B cell (primary cell): ENCODE measurements around the gene FNDC10. TPM values are rescaled to one million over a fixed set of nuclear protein-coding genes. Genes with fewer than 3 reads are reported as not detected.

Experiments
- ATAC-seq: fragments of 200-7000 bp; cut with Tn5 transposase; one replicate; pipeline ENCODE4 v1.10.0; 2021; ENCODE audit warnings: low read depth, mild to moderate bottlenecking, moderate number of reproducible peaks, moderate library complexity
- CTCF ChIA-PET: fragments of 350-600 bp; sonication (Branson Sonifier 250); formaldehyde crosslinking; loops from one replicate; lab custom pipeline; 2021; ENCODE audit warnings: antibody characterized with exemption, inconsistent platforms; lab: Charles Lee
- POLR2A ChIA-PET: fragments of 350-600 bp; sonication (Branson Sonifier 250); formaldehyde crosslinking; loops from one replicate; lab custom pipeline; 2021; ENCODE audit warnings: antibody characterized with exemption; lab: Charles Lee
- DNase-seq: peaks from one replicate; pipeline ENCODE4 v3.0.0; 2013
- H2AFZ ChIP-seq: 2 replicates; pipeline ENCODE4 v1.6.1; 2012; ENCODE audit warnings: mild to moderate bottlenecking, low read depth, low read length; ENCODE audit not compliant: insufficient read depth, poor library complexity, severe bottlenecking
- H3K27ac ChIP-seq, 2 donors: 1 replicate in 1 of 2; 2 replicates in 1 of 2; pipeline ENCODE4 v1.5.1; 2012 to 2013; ENCODE audit warnings: low read length in 2 of 2, mild to moderate bottlenecking in 2 of 2, moderate library complexity in 1 of 2
- H3K27me3 ChIP-seq, 4 experiments: fragments of 200-600 bp in 1 of 4; sonication (generic) in 1 of 4; replicated peaks in 1 of 4; 1 replicate in 2 of 4; 2 replicates in 2 of 4; pipeline versions ENCODE4 v1.6.1 to v1.7.0; 2013 to 2016; ENCODE audit warnings: low read length in 3 of 4, mild to moderate bottlenecking in 2 of 4, mixed read lengths in 1 of 4, moderate library complexity in 1 of 4; ENCODE audit not compliant: insufficient read depth in 4 of 4, control insufficient read depth in 3 of 4; ENCODE audit errors: control extremely low read depth in 1 of 4
- H3K36me3 ChIP-seq, 2 experiments: replicated peaks in 1 of 2; 1 replicate in 1 of 2; 2 replicates in 1 of 2; pipeline versions ENCODE4 v1.6.1 to v1.7.1; 2013; ENCODE audit warnings: low read length in 1 of 2; ENCODE audit not compliant: insufficient read depth in 2 of 2, control insufficient read depth in 1 of 2; ENCODE audit errors: control extremely low read depth in 1 of 2, extremely low read depth in 1 of 2
- H3K4me1 ChIP-seq, 2 donors: fragments of 200-600 bp in 1 of 2; sonication (generic) in 1 of 2; 1 replicate in 1 of 2; 2 replicates in 1 of 2; pipeline versions ENCODE4 v1.5.1 to v1.6.1; 2013 to 2017; ENCODE audit warnings: low read length in 2 of 2; ENCODE audit not compliant: control insufficient read depth in 2 of 2, insufficient read depth in 2 of 2
- H3K4me2 ChIP-seq: replicated peaks from 2 replicates; pipeline ENCODE3; 2012; ENCODE audit warnings: mild to moderate bottlenecking, low read depth, low read length; ENCODE audit not compliant: poor library complexity, severe bottlenecking
- H3K4me3 ChIP-seq, 5 experiments: fragments of 200-600 bp in 1 of 5; sonication (generic) in 1 of 5; 1 replicate in 3 of 5; 2 replicates in 2 of 5; pipeline versions ENCODE4 v1.5.1 to v1.7.0; 2011 to 2016; ENCODE audit warnings: low read length in 4 of 5, mild to moderate bottlenecking in 4 of 5, low read depth in 2 of 5, control low read depth in 1 of 5, moderate library complexity in 1 of 5; ENCODE audit not compliant: insufficient read depth in 1 of 5; ENCODE audit errors: control extremely low read depth in 1 of 5, extremely low read depth in 1 of 5
- H3K79me2 ChIP-seq: fragments of 200-600 bp; sonication (generic); one replicate; pipeline ENCODE4 v1.6.0; 2016; ENCODE audit warnings: low read length; ENCODE audit not compliant: control insufficient read depth, insufficient read depth
- H3K9ac ChIP-seq: fragments of 200-600 bp; sonication (generic); 2 replicates; pipeline ENCODE4 v1.6.1; 2017; ENCODE audit warnings: mild to moderate bottlenecking, low read length, moderate library complexity
- H3K9me3 ChIP-seq, 3 donors: one replicate each; pipeline versions ENCODE4 v1.6.1 to v1.7.1; 2013; ENCODE audit warnings: low read length in 2 of 3; ENCODE audit not compliant: control insufficient read depth in 2 of 3, insufficient read depth in 1 of 3; ENCODE audit errors: control extremely low read depth in 1 of 3
- H4K20me1 ChIP-seq: 2 replicates; pipeline ENCODE4 v1.6.0; 2012; ENCODE audit warnings: mild to moderate bottlenecking, low read length; ENCODE audit not compliant: insufficient read depth, control insufficient read depth, poor library complexity, severe bottlenecking
- H3K27ac Mint-ChIP-seq: one replicate; pipeline ENCODE4 v1.8.0; 2021; ENCODE audit warnings: mixed read lengths
- H3K27me3 Mint-ChIP-seq: one replicate; pipeline ENCODE4 v1.8.0; 2021; ENCODE audit warnings: mixed read lengths
- H3K4me1 Mint-ChIP-seq: one replicate; pipeline ENCODE4 v1.8.0; 2021; ENCODE audit warnings: mixed read lengths
- H3K4me3 Mint-ChIP-seq: one replicate; pipeline ENCODE4 v1.8.0; 2021; ENCODE audit warnings: mixed read lengths
- H3K9me3 Mint-ChIP-seq: one replicate; pipeline ENCODE4 v1.8.0; 2022; ENCODE audit warnings: mixed read lengths; ENCODE audit not compliant: insufficient read depth
- CTCF ChIP-seq: fragments of 200-600 bp; IDR thresholded peaks from one replicate; pipeline ENCODE4 v1.8.0; 2022; ENCODE audit warnings: antibody characterized with exemption, mild to moderate bottlenecking
- EZH2 ChIP-seq: IDR thresholded peaks from 2 replicates; pipeline ENCODE4 v1.6.1; 2012; ENCODE audit warnings: borderline replicate concordance, low read depth, mild to moderate bottlenecking, moderate library complexity, low read length; ENCODE audit not compliant: insufficient read depth, poor library complexity, severe bottlenecking
- WGBS: methylation state at CpG from one replicate; pipeline ENCODE4 v1.1.5; 2013; ENCODE audit warnings: missing lambda C conversion rate; ENCODE audit not compliant: insufficient coverage; 5-methylcytosine and 5-hydroxymethylcytosine counted together
- intact Hi-C: fragments of 100-400 bp; cut with micrococcal nuclease; formaldehyde crosslinking; loops from one replicate; pipeline ENCODE4 v1.10.0; 2022
- polyA plus RNA-seq: library from polyadenylated mRNA; depleted of rRNA; stranded (reverse); fragments of >200 nt; gene quantifications from 2 replicates; pipeline ENCODE4 v1.2.3, GENCODE V29; 2012
- total RNA-seq, 2 donors: library from RNA; stranded (reverse); fragments of 120-200 nt in 1 of 2; gene quantifications; 1 replicate in 1 of 2; 2 replicates in 1 of 2; pipeline versions ENCODE4 v1.2.3 to v1.2.4, GENCODE V29; 2013 to 2022

FNDC10 gene
- total and polyA plus RNA-seq, 2 donors (not counting 1 experiment from before 2014, with no cell fraction given), result 1.4 TPM

GRCh38 chr1:1610796-1611195 lies 10.9 kb upstream of the FNDC10 start:
- intact Hi-C loops, result no loop called here
- peaks cover 6% of the 10 kb centered on the region for H4K20me1 ChIP-seq
- H3K4me3 Mint-ChIP-seq, result no peak overlapping the region
- no peak overlapping the region for H3K27ac ChIP-seq
- TF ChIP-seq EZH2 (no peak), CTCF (no peak)
- POLR2A ChIA-PET, result no interaction called here
- no peaks in the 10 kb centered on the region for H3K9me3 ChIP-seq
- H3K9me3 Mint-ChIP-seq, result no peaks in the 10 kb centered on the region
- CTCF ChIA-PET, result no interaction called here
- H3K27me3 Mint-ChIP-seq, result no peaks in the 10 kb centered on the region
- no peaks in the 10 kb centered on the region for H3K27me3 ChIP-seq
- no peak for ATAC-seq
- no peak overlapping the region for H2AFZ ChIP-seq
- H3K79me2 ChIP-seq, result peaks cover 15% of the 10 kb centered on the region
- peaks cover 29% of the 10 kb centered on the region for H3K4me1 Mint-ChIP-seq
- H3K36me3 ChIP-seq, result no peaks in the 10 kb centered on the region
- H3K4me1 ChIP-seq, result peaks cover 20 to 25% of the 10 kb centered on the region in 2 donors
- H3K9ac ChIP-seq, result no peak overlapping the region
- H3K27ac Mint-ChIP-seq, result no peak overlapping the region
- DNase-seq, result no peak
- H3K4me3 ChIP-seq, result no peak overlapping the region
- WGBS, result 95% methylated on average over 9 of the region's 9 CpGs
- no peak overlapping the region for H3K4me2 ChIP-seq

GRCh38 chr1:1609822-1610485 lies 10.0 kb upstream of the FNDC10 start:
- no peaks in the 10 kb centered on the region for H3K27me3 Mint-ChIP-seq
- ChIA-PET CTCF (interaction anchor here (0.5 kb wide), 1 partner anchor 286 kb away, joined by 3 read pairs; no protein-coding TSS in a partner anchor), POLR2A (interaction anchor here (0.7 kb wide), 1 partner anchor 38 kb away, joined by 3 read pairs; no protein-coding TSS in a partner anchor)
- intact Hi-C loops, result no loop called here
- no peak overlapping the region for H3K27ac Mint-ChIP-seq
- DNase-seq (no peak), ATAC-seq (no peak)
- Histone ChIP-seq H3K27me3 (no peaks in the 10 kb centered on the region), H3K36me3 (no peaks in the 10 kb centered on the region), H3K9ac (no peak overlapping the region), H3K4me2 (no peak overlapping the region), H3K9me3 (no peaks in the 10 kb centered on the region), H2AFZ (no peak overlapping the region), H3K79me2 (peaks cover 14% of the 10 kb centered on the region), H3K4me1 (peaks cover 20 to 25% of the 10 kb centered on the region in 2 donors), H3K4me3 (no peak overlapping the region), H3K27ac (no peak overlapping the region), H4K20me1 (peaks cover 6% of the 10 kb centered on the region)
- no peak overlapping the region for H3K4me3 Mint-ChIP-seq
- peaks cover 29% of the 10 kb centered on the region for H3K4me1 Mint-ChIP-seq
- no peak for TF ChIP-seq EZH2
- no peak for TF ChIP-seq CTCF
- no peaks in the 10 kb centered on the region for H3K9me3 Mint-ChIP-seq
- WGBS, result 86% methylated on average over 8 of the region's 12 CpGs
